Epidermal melanocyte (primary cell): ENCODE data around the gene DUS3L.
A peak's percentile ranks its signal among the peaks of the same experiment; 100 is the strongest.

Experiments
- DNase-seq: peaks from one replicate; pipeline ENCODE4 v3.0.0; 2011; ENCODE audit warnings: low spot score; ENCODE audit not compliant: insufficient read length

DUS3L gene

GRCh38 chr19:5790559-5791520 lies at the start of gene DUS3L:
Gene DUS3L, minus strand, starts transcription at chr19:5791163. Its CDS starts 22 bp downstream, at chr19:5791141.
- DNase-seq, result peak; percentile 100

DNA sequence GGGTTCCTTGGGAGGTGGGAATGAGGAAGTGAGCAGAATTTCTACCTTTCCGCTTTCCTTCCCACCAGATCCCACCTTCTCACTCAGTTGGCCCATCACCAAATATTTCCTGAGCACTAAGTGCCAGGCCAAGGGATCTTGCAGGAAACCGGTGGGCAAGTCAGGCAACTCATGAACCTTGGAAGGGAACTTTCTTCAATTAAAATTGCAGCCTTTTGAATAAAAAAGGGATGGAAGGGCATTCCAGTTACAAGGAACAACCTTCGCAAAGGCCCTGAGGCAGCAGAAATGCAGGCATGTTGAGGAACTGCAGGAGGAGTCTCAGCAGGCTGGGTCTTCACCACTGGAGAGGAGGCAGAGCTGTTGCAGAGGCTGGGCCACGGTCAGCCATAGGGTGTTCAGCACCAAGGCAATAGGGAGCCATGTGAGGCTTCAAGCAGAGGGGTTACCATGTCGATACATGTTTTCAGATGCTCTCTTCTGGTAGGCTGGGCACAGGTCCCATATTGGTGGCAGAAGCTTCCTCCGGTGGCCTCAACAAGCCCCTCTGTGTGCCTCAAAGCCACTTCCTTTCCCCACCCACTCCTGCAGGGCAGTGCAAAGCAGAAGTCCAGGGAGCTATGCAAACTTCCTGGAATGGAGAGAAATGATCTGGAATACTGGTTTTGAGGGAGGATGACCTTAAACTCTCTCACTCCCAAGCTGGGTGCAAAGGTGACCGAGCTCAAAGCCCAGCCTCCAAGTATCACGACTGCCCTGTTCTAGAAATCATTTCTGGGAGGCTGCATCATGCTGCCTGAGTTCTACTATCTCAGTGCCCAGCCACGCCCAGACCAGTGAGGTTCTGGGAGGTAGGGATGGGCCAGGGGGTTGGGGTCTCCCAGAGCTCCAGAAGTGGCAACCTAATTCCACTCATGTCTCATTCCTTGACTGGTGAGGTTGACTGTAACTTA lies 48.4 kb upstream of the DUS3L start, which contains the start of gene FUT6:
Gene FUT6 (minus strand): TSS at position 638 of the 953 bp plus-strand sequence. CDS start 7,135 bp downstream, outside the sequence.
- no peak for DNase-seq

DNA sequence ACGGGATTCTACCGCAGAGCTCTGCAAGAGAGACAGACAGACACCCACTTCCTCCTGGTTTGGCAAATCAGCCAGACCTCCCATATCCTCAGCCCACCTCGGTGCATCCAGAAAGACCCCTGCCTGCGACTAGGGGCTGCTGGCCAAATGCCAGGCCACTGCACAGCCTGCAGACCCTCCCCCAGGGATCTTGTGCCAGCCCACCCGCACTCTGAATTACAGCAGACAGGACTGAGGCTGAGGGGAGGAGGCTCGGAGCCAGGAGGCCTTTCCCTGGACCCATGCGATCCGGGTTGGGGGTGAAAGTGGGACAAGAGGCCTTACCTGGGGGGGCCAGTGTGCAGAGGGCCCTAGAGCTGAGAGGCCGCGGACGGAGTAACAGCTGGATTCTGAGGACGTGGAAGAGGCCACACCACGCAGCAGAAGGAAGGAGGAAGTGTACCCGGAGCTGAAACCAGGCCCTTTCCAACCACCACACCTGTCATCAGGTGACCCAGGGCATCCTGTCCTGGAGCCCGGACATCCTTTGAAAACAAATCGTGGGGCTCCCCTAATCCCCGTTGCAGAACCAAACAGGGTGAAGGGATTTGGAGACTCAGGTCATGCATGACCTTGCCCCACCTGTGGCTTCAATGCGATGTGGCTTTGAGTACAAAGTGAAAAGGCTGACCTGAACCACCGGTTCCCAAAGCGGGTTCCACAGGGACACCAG lies 47.5 kb upstream of the DUS3L start:
- DNase-seq, result no peak

DNA sequence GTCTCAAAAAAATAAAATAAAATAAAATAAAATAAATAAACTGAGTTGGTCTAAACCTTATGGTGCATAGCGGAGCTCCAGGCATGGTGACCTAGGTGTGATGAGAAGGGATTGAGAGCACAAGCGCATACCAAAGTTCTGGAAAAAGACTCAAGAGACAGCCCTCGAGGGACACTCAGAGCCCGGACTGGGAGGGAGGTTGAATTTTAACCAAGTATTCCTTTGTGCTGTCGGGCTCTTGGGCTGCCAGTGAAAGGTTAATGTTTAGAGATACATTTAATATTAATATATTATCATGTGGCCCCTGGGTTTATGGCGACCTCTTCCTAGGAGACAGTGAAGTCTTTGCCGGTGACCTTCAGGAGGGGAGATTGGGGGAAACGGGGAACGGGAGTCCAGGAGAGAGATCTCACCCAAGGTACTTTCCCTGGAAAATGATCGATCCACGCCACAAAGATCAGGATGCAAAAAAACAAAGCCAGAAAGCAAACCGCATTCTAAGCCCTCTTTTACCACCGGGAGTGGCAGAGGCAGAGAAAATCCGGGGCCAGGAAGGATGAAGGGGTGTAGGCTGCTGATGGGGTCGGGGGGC lies 46.9 kb upstream of the DUS3L start:
- no peak for DNase-seq

DNA sequence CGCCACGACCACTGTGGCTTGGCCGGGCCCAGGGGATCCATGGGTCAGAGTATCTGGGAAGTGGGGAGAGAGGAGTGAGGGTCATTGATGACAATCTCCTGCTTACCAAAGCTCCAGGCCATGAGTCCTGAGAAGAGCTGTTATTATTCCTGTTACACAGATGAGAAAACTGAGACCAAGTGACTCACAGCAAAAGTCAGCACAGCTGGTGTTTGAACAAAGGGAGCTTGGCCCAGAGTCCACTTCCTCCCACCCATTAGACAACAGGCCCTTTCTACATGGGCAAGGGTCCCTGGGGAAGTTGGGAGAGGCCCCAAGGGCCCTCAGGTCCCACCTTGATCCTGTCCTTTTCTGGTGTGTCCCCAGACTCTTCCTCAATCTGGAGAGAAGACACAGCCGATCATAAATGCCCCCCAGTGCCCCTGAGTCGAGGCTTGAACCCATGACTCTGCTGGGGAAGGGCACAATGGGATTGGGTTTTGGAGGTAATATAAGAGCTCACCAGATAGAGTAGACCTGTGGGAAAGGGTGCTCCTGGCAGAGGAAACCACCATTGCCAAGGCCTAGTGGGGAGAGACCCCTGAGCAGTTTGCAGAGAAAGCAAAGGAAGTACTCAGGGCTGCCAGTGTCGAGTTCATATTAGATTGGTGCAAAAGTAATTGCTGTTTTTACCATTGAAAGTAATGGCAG lies 41.7 kb upstream of the DUS3L start:
- peak; percentile 9 for DNase-seq

GRCh38 chr19:5832061-5832460 lies 41.1 kb upstream of the DUS3L start:
- DNase-seq, result no peak

GRCh38 chr19:5831159-5831558 lies 40.2 kb upstream of the DUS3L start:
- peak; percentile 12 for DNase-seq

- peak; percentile 18 for DNase-seq
Measured at GRCh38 chr19:5829567-5830310, 38.8 kb upstream of the DUS3L start.

DNA sequence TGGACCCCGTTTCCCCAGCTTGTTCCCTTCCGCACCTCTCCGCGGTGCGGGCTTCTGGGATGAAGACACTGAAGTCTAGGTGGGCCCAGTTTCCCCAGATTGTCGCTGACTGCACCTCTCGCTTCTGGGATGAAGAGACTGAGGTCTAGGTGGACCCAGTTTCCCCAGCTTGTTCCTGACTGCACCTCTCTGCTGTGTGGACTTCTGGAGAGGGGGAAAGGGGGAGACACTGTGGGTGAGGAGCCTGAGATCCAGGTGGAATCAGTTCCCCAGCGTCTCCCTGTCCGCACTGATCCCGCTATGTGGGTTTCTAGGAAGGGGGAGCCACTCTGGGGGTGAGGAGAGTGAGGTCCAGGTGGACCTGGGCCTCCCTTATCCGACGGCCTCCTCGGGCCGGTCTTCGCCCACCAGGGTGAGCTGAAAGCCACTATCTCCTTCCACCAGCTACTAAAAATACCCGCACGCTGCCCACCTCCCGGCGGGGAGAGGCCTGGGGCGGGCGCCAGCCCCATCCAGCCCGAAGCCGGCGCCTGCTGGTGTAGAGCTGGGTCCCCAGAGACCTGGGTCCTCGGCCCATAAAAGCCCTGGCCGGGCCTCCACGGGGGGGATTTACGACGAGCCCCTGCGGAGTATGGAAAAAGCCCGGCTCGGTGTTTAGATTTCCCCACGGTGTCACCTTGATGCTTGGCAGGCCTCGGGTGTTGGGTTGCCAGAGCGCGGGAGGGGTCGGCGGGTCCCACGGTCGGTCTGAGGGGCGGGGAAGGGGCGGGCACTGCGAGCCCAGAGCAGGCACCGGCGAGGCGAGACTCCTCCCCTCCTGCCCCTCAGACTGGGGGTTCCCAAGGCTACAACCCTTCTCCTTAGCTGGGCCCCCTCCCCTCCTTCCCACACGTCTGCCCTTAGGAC lies 38.0 kb upstream of the DUS3L start:
- DNase-seq, result peak; percentile 19

- DNase-seq, result peak; percentile 86
Measured at GRCh38 chr19:5827891-5828660, 37.1 kb upstream of the DUS3L start.

- DNase-seq, result no peak
Measured at GRCh38 chr19:5827342-5827890, 36.5 kb upstream of the DUS3L start.

GRCh38 chr19:5826531-5827341 lies 35.8 kb upstream of the DUS3L start:
- no peak for DNase-seq

DNA sequence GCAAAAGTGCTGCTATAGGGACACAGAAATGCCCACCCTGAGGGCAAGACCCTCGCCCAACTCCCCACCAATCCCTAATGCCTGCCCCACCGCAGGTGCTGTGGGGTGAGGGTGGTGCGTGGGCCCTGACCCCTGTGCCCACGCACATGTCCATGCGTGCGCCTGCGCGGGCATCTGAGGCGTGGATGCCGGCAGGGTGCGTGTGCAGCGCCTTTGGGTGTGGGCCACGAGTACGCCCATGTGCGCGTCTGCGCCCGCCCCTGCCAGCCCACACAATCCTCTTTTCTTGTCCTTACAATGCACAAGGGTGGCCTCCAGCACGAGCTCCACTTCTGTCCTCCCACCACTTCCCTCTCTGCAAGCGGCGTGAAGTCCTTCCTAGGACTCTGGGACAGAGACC lies 34.2 kb upstream of the DUS3L start:
- no peak for DNase-seq

DNA sequence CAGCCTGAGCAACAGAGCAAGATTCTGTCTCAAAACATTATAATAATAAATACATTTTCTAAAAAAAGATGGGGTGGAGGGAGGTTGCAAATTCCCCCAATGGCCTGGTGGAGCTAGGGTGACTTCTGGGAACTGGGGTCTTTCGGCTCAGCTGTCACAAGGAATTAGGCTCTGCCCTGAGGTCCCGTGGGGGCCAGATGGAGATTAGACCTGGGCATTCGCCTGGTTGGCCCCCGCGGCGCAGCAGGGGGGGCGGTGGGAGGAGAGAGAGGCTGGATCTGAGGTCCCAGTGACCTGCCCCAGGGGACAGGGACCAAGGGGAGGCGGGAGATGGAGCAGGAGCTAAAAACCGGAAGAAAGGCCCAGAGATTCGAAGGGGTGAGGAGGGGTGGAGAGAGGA lies 33.8 kb upstream of the DUS3L start:
- no peak for DNase-seq

- no peak for DNase-seq
Measured at GRCh38 chr19:5823579-5824281, 32.8 kb upstream of the DUS3L start.
